ENCODE data around the gene ZNF616.
A peak's percentile ranks its signal among the peaks of the same experiment; 100 is the strongest.

GRCh38 chr19:52138983-52139251 is 821 bp downstream of the ZNF616 start:
- no peak for TF ChIP-seq POLR2AphosphoS5 (IDR thresholded peaks at IDR 0.05; ENCODE audit: low read depth, low read length)
- no peak for TF ChIP-seq REST (IDR thresholded peaks at IDR 0.05; ENCODE audit: low read depth, low read length)
- no peak for TF ChIP-seq CTCF (IDR thresholded peaks at IDR 0.05)
- no peak for TF ChIP-seq EZH2phosphoT487 (IDR thresholded peaks at IDR 0.05; ENCODE audit: borderline replicate concordance, low read depth)
- TF ChIP-seq FOXM1 (IDR thresholded peaks at IDR 0.05; ENCODE audit: low read depth) = no peak
- TF ChIP-seq NFIC (IDR thresholded peaks at IDR 0.05; ENCODE audit: borderline replicate concordance) = no peak
- peak; percentile 13; the same call in 1 of the 2 replicates for TF ChIP-seq MAX (IDR thresholded peaks at IDR 0.05; ENCODE audit: low read depth)
- TF ChIP-seq TEAD4 (IDR thresholded peaks at IDR 0.05; ENCODE audit: borderline replicate concordance, insufficient read depth) = no peak
- 0 out of 4 replicates have a peak, but pooled peaks of 1 of the 2 experiments have one; percentile 2 for TF ChIP-seq EP300 (IDR thresholded peaks at IDR 0.05; ENCODE audit: borderline replicate concordance in 1 of 2, low read depth in 1 of 2, low read length in 1 of 2)
- no peak for TF ChIP-seq GATA2 (CRISPR knock-in tag; IDR thresholded peaks at IDR 0.05)

Measured in SK-N-SH (cell line).